ENCODE data around the gene PRRC2B.

DNA sequence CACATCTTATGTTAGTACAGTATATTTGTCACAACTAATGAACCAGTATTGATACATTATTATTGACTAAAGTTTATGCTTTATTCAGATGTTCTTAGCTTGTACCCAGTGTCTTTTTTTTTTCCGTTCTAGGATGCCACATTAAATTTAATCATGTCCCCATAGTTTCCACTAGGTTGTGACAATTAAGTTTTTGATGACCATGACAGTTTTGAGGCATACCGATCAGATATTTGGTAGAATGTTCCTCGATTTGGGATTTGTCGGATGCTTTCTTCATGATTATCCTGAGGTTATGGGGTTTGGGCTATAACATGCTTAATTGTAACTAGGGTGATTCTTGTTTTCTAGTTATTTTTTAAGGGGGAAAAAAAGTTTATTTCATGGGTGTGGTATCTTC is 22.6 kb downstream of the PRRC2B start:
- TF ChIP-seq CTCF (IDR thresholded peaks at IDR 0.05) (no peak), POLR2A (IDR thresholded peaks at IDR 0.05) (no peak)
